Adrenal gland (tissue), 12 donors: Measurements from ENCODE around the gene RSPH6A. TPM values are rescaled to one million over a fixed set of nuclear protein-coding genes. Genes with fewer than 3 reads are reported as not detected.

Experiments used
- DNase-seq, 7 donors: peaks; one replicate each; pipeline ENCODE4 v3.0.0-alpha.2; 2019 to 2020
- H3K27ac ChIP-seq, 5 donors: fragments of 200-600 bp; sonication (generic) in 4 of 5; 1 replicate in 3 of 5; 2 replicates in 2 of 5; pipeline versions ENCODE4 v1.5.1 to v1.8.0; 2016 to 2020; ENCODE audit warnings: mild to moderate bottlenecking in 1 of 5
- H3K27me3 ChIP-seq: fragments of 200-600 bp; 2 replicates; pipeline ENCODE4 v1.8.0; 2021
- H3K36me3 ChIP-seq, 2 donors: fragments of 200-600 bp; replicated peaks in 1 of 2; 1 replicate in 1 of 2; 2 replicates in 1 of 2; pipeline versions ENCODE4 v1.5.1 to v1.8.0; 2018 to 2022
- H3K4me1 ChIP-seq, 2 donors: fragments of 200-600 bp; replicated peaks in 1 of 2; 1 replicate in 1 of 2; 2 replicates in 1 of 2; pipeline versions ENCODE4 v1.5.1 to v1.8.0; 2018 to 2021
- H3K4me3 ChIP-seq, 4 donors: fragments of 200-600 bp; sonication (generic) in 3 of 4; one replicate each; pipeline ENCODE4 v1.5.1; 2016 to 2018
- H3K9me3 ChIP-seq, 3 donors: fragments of 200-600 bp; sonication (generic) in 1 of 3; replicated peaks in 1 of 3; 1 replicate in 2 of 3; 2 replicates in 1 of 3; pipeline versions ENCODE4 v1.5.1 to v1.8.0; 2016 to 2021
- POLR2A ChIP-seq, 2 donors: fragments of 450-650 bp; IDR thresholded peaks; one replicate each; pipeline ENCODE4 v1.6.1; 2017; ENCODE audit warnings: antibody characterized with exemption in 2 of 2, mild to moderate bottlenecking in 2 of 2, moderate library complexity in 1 of 2
- WGBS, 4 donors: extraction: QIAGEN DNeasy Blood & Tissue Kit in 2 of 4; methylation state at CpG; one replicate each; pipeline versions ENCODE4 v1.1.5 to v1.1.7; 2013 to 2017; 5-methylcytosine and 5-hydroxymethylcytosine counted together
- intact Hi-C, 2 donors: fragments of 100-400 bp; cut with DNase I; formaldehyde crosslinking; loops; one replicate each; pipeline versions ENCODE4 v1.14.1 to v1.15.0; 2022 to 2023
- polyA plus RNA-seq, 3 donors: library from polyadenylated mRNA; stranded (reverse); fragments of 200-250 nt in 2 of 3; fragments of 350-450 nt in 1 of 3; fragmentation: Illumina TruSeq in 1 of 3; extraction: RNeasy Lipid Tissue Mini Kit (QIAGEN cat#74804) in 1 of 3; gene quantifications; one replicate each; pipeline ENCODE4 v1.2.3, GENCODE V29; 2013 to 2014
- total RNA-seq, 9 donors: library from RNA; depleted of rRNA in 4 of 9; stranded (reverse); fragments of >200 nt in 4 of 9; fragments of 120-200 nt in 1 of 9; fragmentation: NEBNext Ultra II Directional in 1 of 9; extraction: Animal tissue kit (Norgen Biotek cat#: 25700) in 1 of 9; gene quantifications; one replicate each; pipeline versions ENCODE4 v1.1.0 to v1.2.4, GENCODE V29; 2013 to 2023
- TF ChIP-seq, protein P1 (sequence below), 6 experiments: fragments of 450-650 bp in 4 of 6; fragments of 200-600 bp in 2 of 6; sonication (generic) in 1 of 6; IDR thresholded peaks; 1 replicate in 5 of 6; 2 replicates in 1 of 6; pipeline versions ENCODE4 v1.5.1 to v1.8.0; 2016 to 2021; ENCODE audit warnings: antibody characterized with exemption in 6 of 6, mild to moderate bottlenecking in 2 of 6, moderate library complexity in 1 of 6
- donor health status: healthy with polysubstance abuse.
- donor health status: Bipolar disorder and iron deficiency.
- donor health status: DM: yes; HTN: yes; CAD: no.
- donor health status: DM: no; HTN: no; CAD: no.
- donor health status: DM: no; HTN: no; CAD: no.
- donor health status: DM: yes; HTN: yes; CAD: no.

Gene RSPH6A
- total and polyA plus RNA-seq, 12 donors = 0.06 to 0.24 (median 0.16) TPM; not detected in 8

DNA sequence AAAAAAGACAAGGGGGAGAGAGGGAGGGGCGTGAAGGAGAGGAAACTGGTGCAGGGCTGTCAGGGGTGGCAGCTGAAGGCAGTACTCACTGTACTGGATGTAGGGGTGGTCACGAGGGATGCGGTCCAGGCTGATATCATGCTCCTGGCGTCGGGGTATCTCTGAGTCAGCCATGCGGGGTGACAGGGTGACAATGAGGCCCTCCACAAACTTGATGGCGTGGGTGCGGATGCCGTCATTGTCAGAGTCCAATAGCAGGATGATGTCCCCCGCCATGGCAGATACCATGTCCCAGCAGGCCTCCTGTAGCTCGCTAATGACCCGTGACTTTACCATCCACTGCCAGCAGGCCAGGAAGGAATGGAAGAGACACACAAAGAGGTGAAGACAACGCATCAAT, 32.6 kb upstream of the RSPH6A start:
- no peaks in the 10 kb centered on the region for H3K4me1 ChIP-seq
- no peak for DNase-seq
- no peak overlapping the region for H3K27ac ChIP-seq
- TF ChIP-seq, protein P1, sequence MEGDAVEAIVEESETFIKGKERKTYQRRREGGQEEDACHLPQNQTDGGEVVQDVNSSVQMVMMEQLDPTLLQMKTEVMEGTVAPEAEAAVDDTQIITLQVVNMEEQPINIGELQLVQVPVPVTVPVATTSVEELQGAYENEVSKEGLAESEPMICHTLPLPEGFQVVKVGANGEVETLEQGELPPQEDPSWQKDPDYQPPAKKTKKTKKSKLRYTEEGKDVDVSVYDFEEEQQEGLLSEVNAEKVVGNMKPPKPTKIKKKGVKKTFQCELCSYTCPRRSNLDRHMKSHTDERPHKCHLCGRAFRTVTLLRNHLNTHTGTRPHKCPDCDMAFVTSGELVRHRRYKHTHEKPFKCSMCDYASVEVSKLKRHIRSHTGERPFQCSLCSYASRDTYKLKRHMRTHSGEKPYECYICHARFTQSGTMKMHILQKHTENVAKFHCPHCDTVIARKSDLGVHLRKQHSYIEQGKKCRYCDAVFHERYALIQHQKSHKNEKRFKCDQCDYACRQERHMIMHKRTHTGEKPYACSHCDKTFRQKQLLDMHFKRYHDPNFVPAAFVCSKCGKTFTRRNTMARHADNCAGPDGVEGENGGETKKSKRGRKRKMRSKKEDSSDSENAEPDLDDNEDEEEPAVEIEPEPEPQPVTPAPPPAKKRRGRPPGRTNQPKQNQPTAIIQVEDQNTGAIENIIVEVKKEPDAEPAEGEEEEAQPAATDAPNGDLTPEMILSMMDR (IDR thresholded peaks at IDR 0.05) = no peak
- no peak for TF ChIP-seq POLR2A (IDR thresholded peaks at IDR 0.05)
- WGBS, 4 donors = 92 to 95% (median 93%) methylated on average over 13 of the region's 13 CpGs
- intact Hi-C loops = no loop called here
- peaks cover 0 to 97% of the 10 kb centered on the region in 2 donors for H3K36me3 ChIP-seq
- H3K4me3 ChIP-seq = no peak overlapping the region
- no peaks in the 10 kb centered on the region for H3K9me3 ChIP-seq
- H3K27me3 ChIP-seq = no peaks in the 10 kb centered on the region

DNA sequence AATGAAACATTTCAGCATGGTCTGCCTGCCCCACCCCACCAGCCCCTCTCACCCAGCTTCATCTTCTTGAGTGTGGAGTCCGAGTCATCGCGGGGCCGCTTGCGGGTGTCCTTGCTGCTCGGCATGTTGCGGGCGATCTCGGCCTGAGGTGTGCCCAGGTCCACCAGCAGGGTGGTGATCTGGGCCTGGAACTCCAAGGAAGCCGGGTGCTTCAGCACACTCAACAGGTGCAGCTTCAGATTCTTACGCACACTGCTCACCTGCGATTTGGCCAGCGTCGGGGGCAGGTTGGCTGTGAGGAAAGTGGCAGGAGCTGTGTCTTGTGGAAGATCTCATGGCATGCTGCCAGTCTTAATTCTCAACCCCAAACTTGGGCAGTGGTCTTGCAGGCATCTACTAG, 27.1 kb upstream of the RSPH6A start:
- Histone ChIP-seq H3K36me3 (peaks cover 0 to 94% of the 10 kb centered on the region in 2 donors), H3K4me3 (no peak overlapping the region), H3K9me3 (no peaks in the 10 kb centered on the region), H3K27me3 (no peaks in the 10 kb centered on the region), H3K4me1 (no peaks in the 10 kb centered on the region), H3K27ac (no peak overlapping the region)
- WGBS, 4 donors = 88 to 97% (median 92%) methylated on average over 8 to 14 of the region's 14 CpGs
- no peak for TF ChIP-seq POLR2A (IDR thresholded peaks at IDR 0.05)
- no peak for DNase-seq
- intact Hi-C loops = no loop called here

DNA sequence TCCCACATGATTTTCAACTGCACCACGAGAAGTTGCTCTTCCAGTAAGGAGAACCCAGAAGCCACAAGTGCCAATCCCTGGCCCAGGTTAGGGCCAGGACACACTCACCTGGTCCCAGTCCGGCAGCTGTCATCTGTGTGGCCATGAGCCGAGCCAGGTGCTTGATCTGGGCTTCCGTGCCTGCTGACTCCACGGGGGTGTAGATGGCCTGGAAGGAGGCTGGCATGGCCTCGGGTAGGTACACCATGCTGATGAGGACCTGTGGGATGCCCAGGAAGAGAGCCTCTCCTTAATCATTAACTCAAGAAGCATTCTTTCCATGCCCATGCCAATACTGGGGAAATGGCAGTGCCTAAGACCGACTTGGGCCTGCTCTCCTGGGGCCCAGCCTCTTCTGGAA, 19.9 kb upstream of the RSPH6A start:
- no peaks in the 10 kb centered on the region for H3K27me3 ChIP-seq
- DNase-seq = no peak
- TF ChIP-seq, protein P1 (IDR thresholded peaks at IDR 0.05) = no peak
- TF ChIP-seq POLR2A (IDR thresholded peaks at IDR 0.05) = no peak
- intact Hi-C loops = no loop called here
- no peak overlapping the region for H3K27ac ChIP-seq
- H3K4me1 ChIP-seq = no peaks in the 10 kb centered on the region
- no peak overlapping the region for H3K4me3 ChIP-seq
- 80 to 91% (median 86%) methylated on average over 6 to 7 of the region's 7 CpGs for WGBS, 4 donors
- H3K36me3 ChIP-seq = peaks cover 0 to 98% of the 10 kb centered on the region in 2 donors
- no peaks in the 10 kb centered on the region for H3K9me3 ChIP-seq

DNA sequence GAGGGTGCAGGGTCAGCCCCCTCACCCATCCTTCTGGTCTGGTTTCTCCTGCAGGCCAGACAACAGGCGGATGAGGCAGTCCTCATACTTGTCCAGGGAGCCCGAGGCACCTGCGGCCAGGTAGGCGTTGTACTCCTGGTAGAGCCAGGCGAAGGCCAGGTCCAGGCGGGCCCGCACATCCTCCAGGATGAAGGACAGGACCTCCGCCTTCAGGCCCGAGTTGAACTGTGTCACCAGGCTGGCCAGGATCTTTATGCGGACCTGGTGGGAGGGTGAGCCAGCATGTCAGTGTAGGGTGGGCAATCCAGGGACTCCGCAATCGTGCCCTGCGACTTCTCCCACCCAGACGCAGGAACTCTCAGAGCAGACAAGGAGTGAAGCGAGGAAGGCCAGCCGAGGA, 13.8 kb upstream of the RSPH6A start:
- H3K4me1 ChIP-seq = peaks cover 8% of the 10 kb centered on the region in 2 donors
- WGBS, 4 donors = 92 to 94% (median 93%) methylated on average over 5 to 16 of the region's 16 CpGs
- H3K27ac ChIP-seq = no peak overlapping the region
- no peaks in the 10 kb centered on the region for H3K27me3 ChIP-seq
- intact Hi-C loops = no loop called here
- H3K36me3 ChIP-seq = peaks cover 0 to 92% of the 10 kb centered on the region in 2 donors
- no peaks in the 10 kb centered on the region for H3K9me3 ChIP-seq
- no peak overlapping the region for H3K4me3 ChIP-seq
- TF ChIP-seq, protein P1 (IDR thresholded peaks at IDR 0.05) = no peak
- no peak for TF ChIP-seq POLR2A (IDR thresholded peaks at IDR 0.05)
- DNase-seq = no peak

DNA sequence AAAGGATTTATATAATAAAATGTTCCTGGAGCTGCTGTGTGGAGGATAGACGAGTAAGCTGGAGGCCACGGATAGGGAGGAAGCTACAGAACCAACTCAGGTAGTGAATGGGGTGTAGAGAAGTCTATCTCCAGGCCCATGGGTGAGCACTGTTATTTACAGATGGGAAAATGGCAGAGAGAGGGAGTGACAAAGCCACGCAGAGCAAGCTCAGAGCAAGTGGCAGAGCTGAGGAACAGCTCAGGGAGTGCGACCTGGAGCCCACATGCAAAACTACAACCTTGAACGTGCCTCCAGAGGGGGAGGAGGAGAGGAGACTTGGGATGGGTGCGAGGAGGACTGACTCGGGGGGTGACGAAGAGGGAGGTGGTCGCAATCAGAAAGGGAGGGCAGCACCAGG, 13.4 kb upstream of the RSPH6A start:
- 81 to 90% (median 87%) methylated on average over 9 of the region's 9 CpGs for WGBS, 4 donors
- Histone ChIP-seq H3K4me1 (peaks cover 8% of the 10 kb centered on the region in 2 donors), H3K27ac (no peak overlapping the region), H3K9me3 (no peaks in the 10 kb centered on the region), H3K36me3 (peaks cover 0 to 89% of the 10 kb centered on the region in 2 donors), H3K4me3 (no peak overlapping the region), H3K27me3 (no peaks in the 10 kb centered on the region)
- intact Hi-C loops = no loop called here
- no peak for DNase-seq
- TF ChIP-seq, protein P1 (IDR thresholded peaks at IDR 0.05) = no peak
- no peak for TF ChIP-seq POLR2A (IDR thresholded peaks at IDR 0.05)
